ENCODE results near the gene MALT1. TPM values are rescaled to one million over a fixed set of nuclear protein-coding genes. Genes with fewer than 3 reads are reported as not detected.
"Not testable (repeated sequence)": the region's sequence is repeated elsewhere in the genome, so short reads cannot be mapped to it uniquely, and the experiment has no call there.

The MALT1 gene
- polyA plus RNA-seq, 4 donors = 26.7 to 33.5 (median 30.1) TPM

DNA sequence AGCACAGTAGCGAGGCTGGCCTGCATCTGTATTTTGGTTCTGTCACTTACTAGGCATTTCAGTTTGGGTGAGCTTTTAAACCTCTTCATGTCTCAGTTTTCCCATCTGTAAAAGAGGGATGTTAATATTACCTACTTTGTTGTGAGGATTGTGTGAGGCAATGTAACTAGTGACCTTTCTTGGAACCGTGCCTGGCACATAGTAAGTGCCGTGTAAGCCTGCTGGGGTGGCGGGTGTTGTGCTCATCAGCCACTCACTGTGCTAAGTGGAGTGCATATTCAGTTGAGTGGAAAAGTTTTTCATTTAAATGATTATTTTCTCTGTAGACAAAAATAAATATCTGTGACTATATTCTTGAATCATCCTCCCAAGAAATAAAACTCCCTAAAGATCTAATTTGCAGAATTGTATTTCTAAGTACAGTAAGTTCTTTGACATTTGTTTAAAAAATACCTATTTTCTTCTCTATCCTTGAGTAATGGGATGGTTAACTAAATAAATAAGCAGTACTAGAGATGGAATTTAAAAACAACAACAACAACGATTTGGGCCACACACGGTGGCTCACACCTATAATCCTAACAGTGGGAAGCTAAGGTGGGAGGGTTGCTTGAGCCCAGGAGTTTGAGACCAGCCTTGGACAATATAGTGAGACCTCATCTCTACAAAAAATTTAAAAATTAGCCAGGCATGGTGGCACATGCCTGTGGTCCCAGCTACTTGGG, 56.7 kb downstream of the MALT1 start:
- no peak for DNase-seq (ENCODE audit: low read depth in 4 of 4, low spot score in 3 of 4)

DNA sequence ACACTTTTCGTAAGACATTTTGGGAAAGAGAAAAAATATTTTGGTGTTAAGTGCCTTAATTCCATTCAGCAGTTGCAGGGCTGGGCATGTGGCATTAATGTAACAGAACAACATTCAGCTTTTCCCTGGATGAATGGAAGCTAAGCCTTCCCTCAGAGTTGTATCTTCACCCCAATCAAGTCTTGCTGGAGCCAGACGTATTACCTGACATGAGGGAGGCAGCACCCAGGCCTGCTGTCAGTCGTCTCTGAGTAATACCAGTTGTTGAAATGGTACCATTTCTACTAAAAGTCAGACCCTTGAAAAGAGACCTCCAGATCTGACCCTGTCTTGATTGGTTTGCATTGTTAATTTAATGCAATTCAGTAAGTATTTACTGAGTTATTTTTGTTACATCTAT, 57.5 kb downstream of the MALT1 start:
- no peak for DNase-seq (ENCODE audit: low read depth in 4 of 4, low spot score in 3 of 4)

DNA sequence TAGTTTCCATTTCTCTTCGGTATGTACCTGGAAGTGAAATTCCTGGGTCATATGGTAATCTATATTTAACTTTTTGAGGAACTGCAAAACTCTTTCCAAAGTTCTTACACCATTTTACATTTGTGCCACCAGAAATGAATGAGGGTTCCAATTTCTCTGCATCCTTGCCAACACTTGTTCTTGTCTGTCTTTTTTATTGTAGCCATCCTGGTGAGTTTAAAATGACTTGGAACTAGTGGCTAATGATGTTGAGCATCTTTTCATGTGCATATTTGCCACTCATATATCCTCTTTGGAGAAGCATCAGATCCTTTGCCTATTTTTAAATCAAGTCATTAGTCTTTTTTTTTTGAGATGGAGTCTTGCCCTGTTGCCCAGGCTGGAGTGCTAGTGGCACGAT, 59.4 kb downstream of the MALT1 start:
- DNase-seq (ENCODE audit: low read depth in 4 of 4, low spot score in 3 of 4) = no peak

DNA sequence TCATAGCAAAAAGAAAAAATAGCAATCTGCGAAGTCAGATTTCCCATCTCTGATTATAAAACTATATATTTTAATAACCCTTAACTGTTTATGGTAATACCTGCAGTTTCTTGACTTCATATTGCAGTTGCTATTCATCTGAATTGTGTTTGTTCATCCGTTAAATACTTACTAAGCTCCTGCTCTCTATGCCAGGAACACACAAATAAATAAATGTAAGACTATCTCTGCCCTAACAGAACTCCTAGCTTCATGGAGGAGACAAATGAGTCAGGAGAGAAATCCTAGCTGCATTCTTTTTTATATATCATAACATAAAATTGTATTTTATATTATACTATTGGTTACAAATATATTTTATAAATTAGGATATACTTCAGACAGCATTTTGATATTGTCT, 61.2 kb downstream of the MALT1 start:
- no peak for DNase-seq (ENCODE audit: low read depth in 4 of 4, low spot score in 3 of 4)

DNA sequence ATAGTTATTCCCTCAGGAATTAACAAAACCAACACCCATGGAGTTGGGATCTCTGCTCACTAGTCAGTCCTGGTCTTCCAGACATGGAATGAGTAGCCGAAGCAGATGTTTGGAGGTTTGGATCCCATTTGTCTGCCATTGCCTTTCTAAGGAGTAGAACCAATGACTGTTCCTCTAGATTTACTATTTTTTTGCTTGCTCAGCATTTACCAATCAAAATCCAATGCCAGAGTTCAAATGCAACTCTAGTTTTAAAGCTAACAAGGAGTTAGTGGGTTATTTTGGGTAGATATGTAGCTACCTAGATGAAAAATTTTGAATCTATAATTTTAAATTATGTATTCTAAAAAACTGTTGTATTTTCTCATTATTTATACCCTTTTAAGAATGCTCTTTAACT, 62.6 kb downstream of the MALT1 start:
- no peak for DNase-seq (ENCODE audit: low read depth in 4 of 4, low spot score in 3 of 4)

DNA sequence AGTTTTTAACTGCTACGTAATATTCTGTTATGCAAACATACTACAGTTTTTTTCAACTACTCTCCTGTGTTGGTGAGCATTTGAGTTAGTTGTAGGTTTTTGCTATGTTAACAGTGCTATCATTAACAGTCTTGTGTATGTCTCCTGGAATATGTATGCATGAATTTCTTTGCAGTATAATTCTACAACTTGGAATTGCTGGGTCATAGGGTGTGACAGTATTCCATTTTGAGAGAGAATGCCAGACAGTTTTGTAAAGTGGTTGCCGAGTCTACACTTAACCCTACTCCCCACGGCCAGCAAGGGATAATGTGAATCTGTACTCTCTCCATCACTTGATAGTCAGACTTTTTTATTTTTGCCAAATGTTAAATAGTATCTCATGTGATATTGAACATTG, 67.1 kb downstream of the MALT1 start:
- no peak for DNase-seq (ENCODE audit: low read depth in 4 of 4, low spot score in 3 of 4)

DNA sequence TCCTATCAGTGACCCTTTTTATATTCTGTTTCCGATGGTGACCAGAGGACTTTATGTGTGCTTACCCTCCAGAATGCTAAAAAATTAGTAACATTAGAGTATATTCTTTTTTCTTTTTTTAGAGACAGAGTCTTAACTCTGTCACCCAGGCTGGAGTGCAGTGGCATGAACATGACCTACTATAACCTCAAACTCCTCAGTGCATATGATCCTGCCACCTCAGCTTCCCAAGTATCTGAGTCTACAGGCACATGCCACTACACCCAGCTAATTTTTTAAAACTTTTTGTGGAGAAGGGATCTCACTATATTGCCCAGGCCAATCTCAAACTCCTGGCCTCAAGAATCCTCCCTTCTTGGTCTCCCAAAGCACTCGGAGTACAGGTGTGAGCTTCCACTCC, 74.6 kb downstream of the MALT1 start:
- no peak for DNase-seq (ENCODE audit: low read depth in 4 of 4, low spot score in 3 of 4)

DNA sequence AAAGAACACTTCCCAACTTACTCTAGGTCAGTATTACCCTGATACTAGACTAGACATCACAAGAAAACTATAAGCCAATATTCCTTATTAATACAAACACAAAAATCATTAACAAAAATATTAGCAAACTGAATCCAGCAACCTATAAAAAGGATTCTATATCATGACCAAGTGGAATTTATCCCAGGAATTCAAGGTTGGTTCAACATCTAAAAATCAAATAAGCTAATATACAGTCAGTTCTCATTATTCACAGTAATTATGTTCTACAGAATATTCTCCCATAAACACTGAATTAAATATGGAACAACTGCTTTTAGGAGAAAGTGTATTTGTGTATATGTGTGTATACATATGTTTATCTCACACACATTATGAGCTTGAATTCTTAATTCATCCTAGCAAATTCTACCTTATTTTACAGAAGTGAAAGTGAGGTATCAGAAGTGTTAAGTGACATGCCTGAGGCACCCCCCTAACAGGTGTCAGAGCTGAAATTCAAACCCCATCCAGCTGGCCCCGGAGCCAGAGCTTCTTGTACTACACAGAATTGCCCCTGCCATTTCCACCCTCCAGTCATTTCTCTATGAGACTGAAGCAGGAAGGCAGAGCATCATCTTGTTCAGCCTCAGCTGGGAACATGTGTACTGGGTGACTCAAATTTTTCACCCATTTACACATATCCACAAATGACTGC, 77.8 kb downstream of the MALT1 start:
- DNase-seq (ENCODE audit: low read depth in 4 of 4, low spot score in 3 of 4) = no peak

DNA sequence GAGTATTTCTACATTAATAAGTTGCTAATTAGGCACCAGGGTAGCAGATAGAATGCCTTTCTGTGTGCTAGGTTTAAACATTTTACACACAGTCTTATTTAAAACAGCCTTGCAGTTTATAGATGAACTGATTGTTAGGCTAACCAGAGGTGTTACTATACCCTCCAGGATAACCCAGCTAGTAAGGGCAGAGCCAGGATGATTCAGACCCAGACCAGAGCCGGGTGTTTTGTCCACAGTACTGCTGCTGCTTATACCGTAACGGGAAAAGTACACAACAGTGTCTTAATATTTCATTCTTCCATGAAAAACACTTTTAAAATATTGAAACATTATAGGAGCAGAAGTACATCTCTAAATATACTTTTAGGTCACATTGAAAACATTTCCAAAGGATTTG, 82.7 kb downstream of the MALT1 start:
- no peak for DNase-seq (ENCODE audit: low read depth in 4 of 4, low spot score in 3 of 4)

DNA sequence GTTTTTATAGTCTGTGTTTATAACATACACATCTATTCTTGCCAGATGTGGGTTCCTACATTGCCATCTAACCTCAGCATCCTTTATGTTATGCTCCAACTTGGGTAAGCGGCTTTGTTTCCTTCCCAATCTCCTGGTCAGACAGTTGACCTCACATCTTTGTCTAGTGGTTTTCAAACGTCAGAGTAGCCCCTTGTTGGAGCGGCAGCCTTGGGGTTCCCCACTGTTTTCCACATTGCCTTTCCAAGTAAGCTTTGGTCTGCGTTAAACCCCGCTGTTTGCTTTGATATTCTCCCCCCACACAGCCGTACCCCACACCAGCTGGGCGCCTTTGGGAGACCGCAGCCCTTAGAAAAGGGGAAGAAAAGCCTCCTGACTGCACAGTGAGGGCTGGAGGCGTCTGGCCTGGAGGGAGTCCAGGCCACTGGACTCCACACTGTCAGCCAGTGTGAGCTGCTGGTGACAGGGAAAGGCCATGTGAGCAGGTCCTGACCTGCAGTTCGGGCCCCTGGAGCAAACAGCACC, 83.3 kb downstream of the MALT1 start:
- no peak for DNase-seq (ENCODE audit: low read depth in 4 of 4, low spot score in 3 of 4)

DNA sequence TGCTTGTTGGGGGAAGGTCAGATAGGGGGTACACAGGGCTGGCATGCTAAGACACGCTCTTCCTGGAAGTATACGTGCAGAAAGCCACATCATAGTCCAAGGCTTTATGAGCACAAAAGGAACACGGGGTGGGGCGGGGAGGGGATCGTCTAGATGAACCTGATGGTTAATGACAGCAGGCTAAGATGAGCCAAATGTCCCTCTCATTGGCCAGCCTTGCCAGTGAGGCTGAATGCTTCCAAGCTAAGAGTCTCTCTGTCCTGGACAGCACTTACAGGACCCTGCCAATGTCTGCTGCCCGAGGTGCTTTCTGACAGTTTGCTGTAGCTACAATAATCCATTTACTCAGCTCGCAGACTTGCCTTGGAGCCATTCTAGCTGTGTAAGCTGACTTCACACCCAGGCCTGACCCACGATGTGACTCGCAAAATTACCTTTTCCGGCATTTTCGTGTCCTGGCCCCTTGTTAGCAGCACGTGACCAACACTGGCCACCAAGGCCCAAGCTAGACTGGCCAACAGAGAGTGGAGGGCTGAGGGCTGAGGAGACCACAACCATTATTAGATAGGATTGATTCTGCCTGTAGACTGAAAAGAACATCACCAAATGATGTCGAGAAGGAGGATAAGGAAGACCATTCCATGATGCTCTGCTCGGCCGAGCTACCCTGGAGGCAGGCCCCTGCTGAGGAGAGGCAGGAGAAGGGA, 84.2 kb downstream of the MALT1 start:
- DNase-seq (ENCODE audit: low read depth in 4 of 4, low spot score in 3 of 4) = no peak

DNA sequence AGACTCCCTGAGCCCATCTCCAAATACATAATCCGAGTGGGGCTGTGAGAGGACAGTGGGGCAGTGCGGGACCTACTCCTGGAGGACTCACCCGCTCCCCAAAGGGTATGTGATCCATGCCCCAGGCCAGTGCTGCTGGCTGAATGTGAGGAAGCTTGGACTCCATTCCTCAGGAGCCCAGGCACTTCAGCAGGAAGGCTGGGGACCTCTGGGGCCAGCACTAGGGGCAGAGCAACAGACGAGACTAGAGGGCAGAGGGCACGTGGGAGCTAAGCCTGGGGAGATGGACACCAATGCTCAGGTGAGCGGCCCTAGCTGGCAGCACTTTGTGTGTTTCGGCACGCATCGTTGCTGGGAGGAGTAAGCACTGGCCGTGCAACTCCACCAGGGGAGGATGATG, 84.9 kb downstream of the MALT1 start:
- DNase-seq (ENCODE audit: low read depth in 4 of 4, low spot score in 3 of 4) = no peak

DNA sequence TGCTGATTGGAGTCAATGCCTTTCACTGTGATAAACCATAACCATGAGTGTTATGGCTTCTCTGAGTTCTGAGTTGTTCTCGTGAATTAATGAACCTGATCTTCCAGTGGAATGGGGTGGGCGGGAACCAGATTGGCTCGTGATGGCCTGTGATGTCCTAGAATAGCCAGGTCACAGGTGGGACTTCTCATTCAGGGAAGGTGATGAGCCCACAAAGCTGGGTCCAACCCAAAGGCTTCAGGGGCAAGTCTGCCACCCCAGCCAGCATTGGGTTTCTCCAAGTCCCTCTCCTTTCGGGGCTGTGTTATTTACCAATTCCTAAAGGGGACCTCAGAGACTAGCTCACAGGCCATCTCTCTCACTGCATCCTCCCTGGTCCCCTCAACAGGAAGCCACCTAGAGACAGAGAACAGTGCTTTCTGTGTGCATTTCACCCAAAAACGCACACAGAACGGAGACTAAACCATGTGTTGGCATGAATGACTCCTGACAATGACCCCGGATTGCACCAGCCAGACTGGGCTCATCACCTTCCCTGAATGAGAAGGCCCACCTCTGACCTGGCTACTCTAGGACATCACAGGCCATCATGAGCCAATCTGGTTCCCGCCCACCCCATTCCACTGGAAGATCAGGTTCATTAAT, 85.5 kb downstream of the MALT1 start:
- DNase-seq (ENCODE audit: low read depth in 4 of 4, low spot score in 3 of 4) = no peak

DNA sequence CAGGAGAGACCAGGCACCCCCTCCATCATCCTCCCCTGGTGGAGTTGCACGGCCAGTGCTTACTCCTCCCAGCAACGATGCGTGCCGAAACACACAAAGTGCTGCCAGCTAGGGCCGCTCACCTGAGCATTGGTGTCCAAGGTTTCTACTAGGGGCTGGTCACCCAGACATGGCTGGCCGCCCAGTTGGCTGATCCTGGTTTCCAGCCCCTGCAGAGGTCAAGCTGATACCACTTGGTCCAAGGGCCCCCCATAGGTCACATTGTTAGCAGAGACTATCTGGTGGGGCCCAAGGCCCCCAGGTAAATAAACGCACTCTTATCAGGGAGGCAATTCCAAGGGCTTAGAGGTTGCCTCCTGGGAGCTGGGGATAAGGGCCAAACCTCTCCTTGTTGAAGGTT, 86.1 kb downstream of the MALT1 start:
- not testable (repeated sequence) for DNase-seq (ENCODE audit: low read depth in 4 of 4, low spot score in 3 of 4)

DNA sequence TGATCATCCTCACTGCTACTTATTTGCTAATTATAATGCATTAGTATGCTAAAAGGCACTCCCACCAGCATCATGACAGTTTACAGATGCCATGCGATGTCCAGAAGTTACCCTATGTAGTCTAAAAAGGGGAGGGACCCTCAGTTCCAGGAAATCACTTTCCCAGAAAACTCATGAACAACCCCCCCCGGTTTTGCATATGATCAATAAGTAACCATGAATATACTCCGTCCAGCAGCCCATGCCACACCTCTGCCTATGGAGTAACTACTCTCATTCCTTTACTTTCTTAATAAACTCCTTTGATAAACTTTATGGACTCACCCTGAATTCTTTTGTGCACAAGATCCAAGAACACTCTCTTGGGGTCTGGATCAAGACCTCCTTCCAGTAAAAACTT, 86.8 kb downstream of the MALT1 start:
- no peak for DNase-seq (ENCODE audit: low read depth in 4 of 4, low spot score in 3 of 4)

DNA sequence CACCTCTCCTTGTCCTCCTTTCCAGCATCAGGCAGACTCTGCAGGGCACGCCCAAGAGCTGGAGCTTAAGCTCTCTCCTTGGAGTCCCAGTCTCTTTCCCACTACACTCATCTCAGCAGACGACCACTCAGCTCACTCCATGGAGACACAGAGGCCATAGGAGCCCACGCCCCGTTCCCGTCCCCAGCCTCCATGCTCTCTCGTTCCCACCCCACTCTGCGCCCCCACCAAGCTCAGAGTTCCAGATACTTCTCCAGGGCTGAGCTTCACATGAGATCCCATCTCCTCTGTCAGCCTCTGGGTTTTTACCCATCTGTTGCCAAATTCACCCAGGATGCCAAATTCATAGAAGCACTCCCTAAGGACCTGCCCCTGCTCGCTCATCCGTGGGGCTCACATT, 87.3 kb downstream of the MALT1 start:
- DNase-seq (ENCODE audit: low read depth in 4 of 4, low spot score in 3 of 4) = no peak

DNA sequence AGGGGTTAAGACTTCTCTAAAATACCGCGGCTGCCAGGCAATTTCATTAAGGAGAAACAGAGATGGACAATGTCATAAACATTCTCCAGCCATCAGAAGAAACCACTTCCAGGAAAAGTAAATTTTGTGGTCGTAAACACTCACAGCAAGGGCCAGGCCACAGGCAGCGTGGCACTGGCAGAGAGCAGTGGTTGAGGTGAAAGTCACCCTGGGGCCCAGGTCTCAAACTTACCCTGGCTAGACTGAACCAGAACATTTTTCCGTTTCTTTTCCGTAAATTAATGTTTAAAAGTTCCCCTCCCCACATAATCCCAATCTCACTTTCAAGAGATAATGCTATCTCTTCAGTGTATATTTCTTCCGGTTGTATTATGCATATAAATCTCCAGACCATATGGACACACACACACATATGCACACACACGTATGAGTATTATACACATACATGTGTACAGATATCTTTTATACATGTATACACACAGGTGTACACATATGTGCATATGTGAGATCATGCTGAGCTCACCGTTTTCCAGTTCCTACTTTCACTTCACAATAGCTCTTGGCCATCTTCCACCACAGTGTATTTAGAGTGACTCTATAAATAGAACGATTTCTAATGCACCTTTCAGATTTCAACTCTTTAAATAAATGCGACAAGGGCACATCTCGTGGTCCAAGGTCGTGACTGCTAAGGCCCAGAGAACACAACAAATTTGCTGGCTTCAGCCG, 90.1 kb downstream of the MALT1 start:
- DNase-seq (ENCODE audit: low read depth in 4 of 4, low spot score in 3 of 4) = no peak

DNA sequence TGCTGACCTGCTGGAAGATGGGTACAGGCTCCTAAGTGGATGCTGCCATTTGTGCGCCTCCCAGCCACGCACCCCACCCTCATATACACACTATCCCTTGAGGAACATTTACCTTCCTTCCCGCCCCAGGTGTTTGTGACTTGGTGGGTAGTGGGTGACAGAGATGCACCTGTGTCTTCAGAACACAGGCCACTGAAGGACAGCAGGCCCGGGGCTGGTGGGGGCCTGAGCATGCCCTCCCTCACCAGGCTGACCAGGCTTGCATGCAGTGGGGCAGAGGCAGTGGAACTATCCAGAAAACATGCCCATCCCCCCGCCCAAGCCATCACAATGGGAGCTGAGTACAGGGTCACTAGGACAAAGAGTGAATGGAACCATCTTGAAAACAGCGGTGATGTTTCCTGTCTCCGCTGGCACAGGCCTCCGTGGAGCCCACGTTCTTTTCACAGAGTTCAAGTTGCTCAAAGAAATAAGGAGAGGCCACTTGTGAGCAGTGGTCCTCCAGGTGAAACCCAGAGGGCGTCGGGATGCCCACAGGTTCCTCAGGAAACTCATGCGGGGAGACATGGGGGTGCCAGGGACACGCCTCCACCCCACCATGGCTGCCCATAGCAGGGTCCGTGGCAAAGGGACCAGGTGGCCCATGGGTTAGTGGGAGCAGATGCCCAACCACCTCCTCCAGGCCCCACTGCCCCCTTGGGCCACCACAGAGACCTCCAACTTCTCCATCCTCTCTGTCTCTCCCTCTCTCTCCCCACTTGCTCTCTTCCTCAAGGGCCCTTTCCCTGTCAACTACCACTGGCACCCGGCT, 90.9 kb downstream of the MALT1 start:
- DNase-seq (ENCODE audit: low read depth in 4 of 4, low spot score in 3 of 4) = no peak

DNA sequence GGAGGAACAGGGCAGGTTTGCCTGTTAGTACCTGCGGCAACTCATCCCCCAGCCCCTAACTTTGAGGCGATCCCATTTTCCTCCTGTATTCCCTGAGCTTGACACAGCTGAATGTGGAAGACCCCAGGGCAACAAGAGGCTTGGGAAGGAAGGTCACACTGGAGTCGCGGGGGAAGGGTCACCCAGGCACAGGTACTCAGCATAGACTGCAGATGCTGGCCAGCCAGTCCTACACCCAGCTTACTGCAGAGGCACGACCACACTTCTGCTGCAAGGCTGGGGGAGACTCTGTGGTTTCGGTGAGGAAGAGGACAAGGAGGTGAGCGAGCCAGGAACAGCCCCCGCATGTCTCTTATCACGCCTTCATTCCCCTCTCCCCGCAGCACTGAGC, 91.5 kb downstream of the MALT1 start:
- DNase-seq (ENCODE audit: low read depth in 4 of 4, low spot score in 3 of 4) = no peak

DNA sequence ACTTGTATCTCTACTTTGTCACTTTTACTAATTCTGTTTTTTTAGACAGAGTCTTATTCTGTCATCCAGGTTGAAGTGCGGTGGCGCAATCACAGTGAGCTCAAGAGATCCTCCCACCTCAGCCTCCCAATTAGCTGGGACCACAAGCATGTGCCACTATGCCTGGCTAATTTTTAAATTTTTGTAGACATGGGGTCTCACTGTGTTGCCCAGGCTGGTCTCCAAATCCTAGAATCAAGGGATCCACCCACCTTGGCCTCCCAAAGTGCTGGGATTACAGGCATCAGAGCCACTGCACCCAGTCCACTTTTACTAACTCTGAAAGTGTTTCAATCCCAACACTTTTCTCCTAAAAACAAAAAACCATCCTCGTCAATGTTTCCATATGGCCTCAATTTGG, 94.9 kb downstream of the MALT1 start:
- no peak for DNase-seq (ENCODE audit: low read depth in 4 of 4, low spot score in 3 of 4)
